Skeletal muscle cell (primary cell): ENCODE data around the gene ARHGEF19.

Source experiments
- DNase-seq: peaks from one replicate; pipeline ENCODE4 v3.0.0-alpha.2; 2010; ENCODE audit warnings: low read depth
- H3K4me3 ChIP-seq: 2 replicates; pipeline ENCODE4 v1.5.1; 2011; ENCODE audit warnings: low read depth, mild to moderate bottlenecking, control low read depth, low read length, moderate library complexity

Gene ARHGEF19

GRCh38 chr1:16189003-16189402, 23.4 kb downstream of the ARHGEF19 start:
- no peak for DNase-seq

GRCh38 chr1:16187748-16188401, 24.6 kb downstream of the ARHGEF19 start:
- no peak overlapping the region for H3K4me3 ChIP-seq
- DNase-seq, result no peak

More at GRCh38 chr1:16189003-16189402, 23.4 kb downstream of the ARHGEF19 start:
- no peak overlapping the region for H3K4me3 ChIP-seq

DNA sequence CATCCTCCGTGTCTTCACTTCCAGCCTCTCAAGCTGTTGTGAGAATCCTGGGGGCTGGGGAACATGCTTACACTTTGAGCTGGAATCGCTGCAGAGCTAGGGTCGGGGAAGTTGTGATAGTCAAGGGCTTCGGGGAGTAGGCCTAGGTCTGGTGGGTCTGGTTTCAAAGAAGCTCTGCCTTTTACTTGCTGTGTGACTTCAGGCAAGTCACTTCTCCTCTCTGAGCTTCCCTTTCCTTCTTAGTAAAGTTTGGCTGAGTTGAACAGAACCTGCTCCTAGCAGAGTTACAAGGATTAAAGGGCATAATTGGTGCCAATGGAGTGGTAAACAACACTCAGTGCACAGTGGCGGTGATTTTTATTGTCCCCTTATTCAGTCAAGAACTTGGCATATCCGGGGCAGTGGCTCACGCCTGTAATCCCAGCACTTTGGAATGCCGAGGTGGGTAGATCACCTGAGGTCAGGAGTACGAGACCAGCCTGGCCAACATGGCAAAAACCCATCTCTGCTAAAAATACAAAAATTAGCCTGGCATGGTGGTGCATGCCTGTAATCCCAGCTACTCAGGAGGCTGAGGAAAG, 25.7 kb downstream of the ARHGEF19 start:
- H3K4me3 ChIP-seq, result no peak overlapping the region
- no peak for DNase-seq

GRCh38 chr1:16184557-16185303, 27.7 kb downstream of the ARHGEF19 start:
- DNase-seq, result no peak
- no peak overlapping the region for H3K4me3 ChIP-seq

GRCh38 chr1:16183765-16184556, 28.5 kb downstream of the ARHGEF19 start:
- H3K4me3 ChIP-seq, result no peak overlapping the region
- DNase-seq, result no peak

GRCh38 chr1:16183179-16183578, 29.3 kb downstream of the ARHGEF19 start:
- DNase-seq, result peak; percentile 70
- no peak overlapping the region for H3K4me3 ChIP-seq

GRCh38 chr1:16181887-16182719, 30.3 kb downstream of the ARHGEF19 start:
- no peak overlapping the region for H3K4me3 ChIP-seq
- peak; percentile 47 for DNase-seq

DNA sequence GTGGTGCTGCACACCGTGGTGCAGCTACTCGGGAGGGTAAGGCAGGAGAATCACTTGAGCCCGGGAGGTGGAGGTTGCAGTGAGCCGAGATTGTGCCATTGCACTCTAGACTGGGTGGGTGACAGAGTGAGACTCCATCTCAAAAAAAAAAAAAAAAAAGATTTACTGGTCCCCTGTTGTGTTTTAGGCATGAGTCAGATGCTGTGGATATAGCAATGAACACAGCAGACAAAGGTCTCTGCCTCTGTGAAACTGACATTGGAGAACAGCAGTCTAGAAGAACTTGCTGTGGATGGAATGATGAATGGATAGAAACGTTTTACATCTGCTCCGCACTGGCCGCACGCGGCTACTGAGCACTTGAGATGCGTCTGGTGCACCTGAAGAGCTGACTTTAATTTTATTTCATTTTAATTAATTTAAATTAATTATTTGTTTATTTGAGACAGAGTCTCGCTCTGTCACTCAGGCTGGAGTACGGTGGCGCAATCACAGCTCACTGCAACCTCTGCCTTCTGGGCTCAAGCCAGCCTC, 32.1 kb downstream of the ARHGEF19 start:
- DNase-seq, result peak; percentile 34
- no peak overlapping the region for H3K4me3 ChIP-seq

GRCh38 chr1:16178596-16179497, 33.6 kb downstream of the ARHGEF19 start:
- DNase-seq, result no peak
- H3K4me3 ChIP-seq, result no peak overlapping the region

- no peak overlapping the region for H3K4me3 ChIP-seq
- no peak for DNase-seq
These were observed 35.1 kb downstream of the ARHGEF19 start for GRCh38 chr1:16177306-16177705.

DNA sequence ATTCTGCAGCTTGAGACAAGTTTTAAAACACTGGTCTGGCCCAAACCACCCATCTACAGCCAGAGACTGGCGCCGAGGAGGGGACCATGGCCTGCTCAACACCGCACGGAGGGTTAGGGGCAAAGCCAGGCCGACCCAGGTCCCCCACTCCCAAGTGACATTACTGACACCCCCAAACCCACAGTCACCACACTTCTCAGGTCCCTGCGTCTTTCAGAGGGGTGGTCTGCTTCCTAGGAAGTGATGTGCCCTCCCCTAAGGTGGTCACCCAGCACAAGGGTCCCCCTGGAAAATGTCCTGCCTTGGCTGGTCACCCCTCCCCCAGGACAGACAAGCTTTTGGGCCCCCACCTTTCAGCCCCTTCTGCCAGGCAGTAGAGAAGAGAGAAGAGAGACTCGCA, 35.8 kb downstream of the ARHGEF19 start:
- DNase-seq, result no peak
- no peak overlapping the region for H3K4me3 ChIP-seq

- no peak overlapping the region for H3K4me3 ChIP-seq
- DNase-seq, result no peak
These were observed 36.6 kb downstream of the ARHGEF19 start for GRCh38 chr1:16175610-16176553.

- DNase-seq, result no peak
- no peak overlapping the region for H3K4me3 ChIP-seq
These were observed 37.4 kb downstream of the ARHGEF19 start for GRCh38 chr1:16174886-16175598.

DNA sequence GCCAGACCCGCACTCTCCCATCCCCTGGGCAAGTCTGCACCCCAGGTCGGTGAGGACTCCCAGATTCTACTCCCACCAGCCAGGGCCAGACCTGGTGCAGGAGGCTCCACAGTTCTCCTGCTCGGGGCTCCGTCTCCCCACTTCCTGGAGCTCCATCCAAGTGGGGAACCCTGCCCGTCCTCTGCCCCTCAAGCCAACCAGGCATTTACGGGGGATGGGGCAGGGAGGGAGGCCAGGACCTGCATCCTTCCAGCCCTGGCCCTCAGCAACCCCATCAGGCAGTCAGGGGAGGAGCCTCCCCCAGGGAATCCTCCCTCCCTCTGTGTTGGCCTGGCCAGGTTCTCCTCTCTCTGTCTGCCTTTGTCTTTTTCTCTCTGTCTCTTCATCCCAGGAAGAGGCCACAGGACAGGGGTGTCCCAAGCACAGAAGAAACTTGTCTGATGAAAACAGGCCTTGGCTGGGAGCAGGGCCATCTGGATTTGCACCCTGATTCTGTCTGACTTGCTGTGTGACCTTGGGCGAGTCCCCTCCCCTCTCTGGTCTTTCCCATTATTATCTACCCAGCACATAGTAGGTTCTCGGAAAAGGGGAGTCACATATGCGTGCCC, 38.1 kb downstream of the ARHGEF19 start:
- H3K4me3 ChIP-seq, result no peak overlapping the region
- DNase-seq, result no peak

DNA sequence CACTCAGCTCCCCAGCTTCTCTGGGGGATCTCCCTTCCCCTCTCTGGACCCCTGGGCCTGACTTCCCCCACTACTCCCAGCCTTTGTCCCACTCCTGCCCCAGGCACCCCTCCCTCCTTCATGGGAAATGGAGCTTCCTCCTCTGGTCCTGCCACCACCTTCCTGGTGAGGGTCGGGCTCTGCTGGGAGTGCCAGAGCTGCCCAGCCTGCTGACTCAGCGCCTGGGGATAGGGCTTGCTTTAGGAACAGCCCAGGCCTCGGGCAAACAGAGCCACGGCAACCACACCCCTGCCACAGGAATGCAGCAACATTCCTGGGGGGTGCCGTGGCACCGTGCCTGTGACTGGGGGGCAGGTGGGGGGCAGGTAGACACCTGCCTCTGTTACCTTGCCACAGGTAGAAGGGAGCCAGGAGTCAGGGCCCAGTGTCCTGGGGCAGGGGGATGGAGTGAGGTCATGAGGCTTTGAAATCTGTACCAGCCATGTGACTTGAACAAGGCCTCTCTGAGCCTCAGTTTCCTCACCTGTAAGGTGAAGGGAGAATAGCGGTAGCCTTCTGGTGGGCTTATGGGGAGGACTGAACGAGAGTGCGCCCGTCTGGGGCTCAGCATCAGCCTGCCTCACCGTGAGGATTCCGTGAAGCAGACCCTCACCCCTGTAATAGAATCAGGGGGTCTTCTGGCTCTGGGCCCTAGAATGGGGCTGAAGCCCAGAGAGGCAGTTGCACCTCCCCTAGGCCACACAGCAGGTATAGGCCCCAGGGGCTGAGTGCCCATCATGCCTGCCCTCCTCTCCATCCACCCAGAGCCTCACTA, 38.8 kb downstream of the ARHGEF19 start:
- no peak overlapping the region for H3K4me3 ChIP-seq
- no peak for DNase-seq
